ES-I3 (cell line): ENCODE results near the gene C17orf107.
"Not testable (repeated sequence)": the region's sequence is repeated elsewhere in the genome, so short reads cannot be mapped to it uniquely, and the experiment has no call there.

Source experiments
- H3K36me3 ChIP-seq: 2 replicates; pipeline ENCODE4 v1.6.1; 2013; ENCODE audit warnings: mild to moderate bottlenecking, low read length, control low read depth, moderate library complexity; ENCODE audit not compliant: insufficient read depth
- H3K4me1 ChIP-seq: 2 replicates; pipeline ENCODE4 v1.6.1; 2013; ENCODE audit warnings: mild to moderate bottlenecking, control low read depth, low read length; ENCODE audit not compliant: insufficient read depth
- H3K9ac ChIP-seq: 2 replicates; pipeline ENCODE4 v1.6.1; 2013; ENCODE audit warnings: low read depth, mild to moderate bottlenecking, low read length, moderate library complexity
- H3K9me3 ChIP-seq: 2 replicates; pipeline ENCODE4 v1.6.1; 2013; ENCODE audit warnings: mild to moderate bottlenecking, low read length, moderate library complexity; ENCODE audit not compliant: control insufficient read depth, insufficient read depth

Gene C17orf107

DNA sequence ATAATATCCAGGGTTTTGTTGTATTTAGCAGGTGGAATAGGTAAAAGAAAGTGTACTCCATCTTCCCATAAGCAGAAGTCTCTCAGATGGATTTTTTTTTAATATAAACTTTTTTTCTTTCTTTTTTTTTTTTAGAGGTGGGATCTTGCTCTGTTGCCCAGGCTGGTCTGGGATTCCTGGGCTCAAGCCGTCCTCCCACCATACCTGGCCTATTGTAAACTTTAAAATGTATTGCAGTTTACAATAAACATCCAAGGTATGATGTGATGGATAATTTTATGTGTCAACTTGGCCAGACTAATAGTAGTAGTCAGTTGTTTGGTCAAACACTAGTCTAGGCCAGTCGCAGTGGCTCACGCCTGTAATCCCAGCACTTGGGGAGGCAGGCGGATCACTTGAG is 22.0 kb downstream of the C17orf107 start:
- Histone ChIP-seq H3K9ac (no peak overlapping the region), H3K36me3 (no peaks in the 10 kb centered on the region), H3K4me1 (peaks cover 8% of the 10 kb centered on the region), H3K9me3 (no peaks in the 10 kb centered on the region)

DNA sequence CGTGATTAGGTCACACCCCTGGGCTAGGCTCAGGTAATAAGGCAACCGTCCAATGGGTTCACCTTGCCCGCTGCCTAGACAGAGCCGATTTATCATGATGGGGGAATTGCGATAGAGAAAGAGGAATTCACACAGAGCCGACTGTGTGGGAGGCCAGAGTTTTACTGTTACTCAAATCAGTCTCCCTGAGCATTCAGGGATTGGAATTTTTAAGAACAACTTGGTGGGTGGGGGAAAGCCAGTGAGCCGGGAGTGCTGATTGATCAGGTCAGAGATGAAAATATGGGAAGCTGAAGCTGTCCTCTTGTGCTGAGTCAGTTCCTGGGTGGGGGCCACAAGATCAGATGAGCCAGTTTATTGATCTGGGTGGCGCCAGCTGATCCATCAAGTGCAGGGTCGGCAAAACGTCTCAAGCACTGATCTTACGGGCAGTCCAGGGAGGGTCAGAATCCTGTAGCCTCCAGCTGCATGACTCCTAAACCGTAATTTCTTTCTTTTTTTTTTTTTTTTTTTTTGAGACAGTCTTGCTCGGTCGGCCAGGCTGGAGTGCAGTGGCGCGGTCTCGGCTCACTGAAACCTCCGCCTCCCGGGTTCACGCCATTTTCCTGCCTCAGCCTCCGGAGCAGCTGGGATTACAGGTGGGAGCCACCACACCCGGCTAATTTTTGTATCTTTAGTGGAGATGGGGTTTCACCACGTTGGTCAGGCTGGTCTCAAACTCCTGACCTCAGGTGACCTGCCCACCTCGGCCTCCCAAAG is 27.4 kb downstream of the C17orf107 start:
- H3K36me3 ChIP-seq, H3K9ac ChIP-seq, H3K4me1 ChIP-seq, H3K9me3 ChIP-seq: not testable (repeated sequence)

DNA sequence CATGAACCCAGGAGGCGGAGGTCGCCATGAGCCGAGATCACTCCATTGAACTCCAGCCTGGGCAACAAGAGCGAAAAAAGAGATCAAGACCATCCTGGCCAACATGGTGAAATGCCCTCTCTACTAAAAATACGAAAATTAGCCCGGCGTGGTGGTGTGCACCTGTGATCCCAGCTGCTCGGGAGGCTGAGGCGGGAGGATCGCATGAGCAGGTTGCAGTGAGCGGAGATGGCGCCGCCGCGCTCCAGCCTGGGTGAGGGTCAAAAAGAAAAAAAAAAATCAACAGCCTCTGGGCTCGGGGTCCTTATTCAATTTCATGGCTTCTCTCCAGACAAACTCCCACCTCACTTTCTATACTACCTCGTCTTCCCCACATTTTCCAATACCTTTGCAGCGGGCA is 29.5 kb downstream of the C17orf107 start:
- Histone ChIP-seq H3K36me3 (no peaks in the 10 kb centered on the region; the same call in 1 of the 2 replicates), H3K4me1 (no peaks in the 10 kb centered on the region), H3K9ac (no peak overlapping the region), H3K9me3 (no peaks in the 10 kb centered on the region)

DNA sequence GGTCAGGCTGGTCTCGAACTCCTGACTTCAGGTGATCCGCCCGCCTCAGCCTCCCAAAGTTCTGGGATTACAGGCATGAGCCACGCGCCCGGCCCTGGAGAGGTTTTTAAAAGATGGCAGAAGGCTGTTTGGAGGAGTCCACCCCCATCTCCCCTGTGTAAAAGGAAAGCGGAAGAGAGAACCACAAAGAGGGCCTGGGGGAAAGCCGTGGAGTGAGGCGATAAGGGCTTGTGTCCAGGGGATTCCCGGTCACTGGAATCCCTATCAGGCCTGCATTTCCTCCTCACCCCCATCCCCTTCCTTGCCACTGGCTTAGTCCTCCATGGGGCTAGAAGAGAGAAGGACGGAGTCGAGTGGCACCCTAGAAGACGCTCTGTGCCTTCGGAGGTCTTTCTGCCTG is 32.6 kb downstream of the C17orf107 start, which contains the start of gene GP1BA:
Gene GP1BA, plus strand, starts transcription at position 315 of the 400 bp plus-strand sequence. CDS start 328 bp downstream, outside the sequence.
- Histone ChIP-seq H3K36me3 (no peaks in the 10 kb centered on the region; the same call in 1 of the 2 replicates), H3K9ac (no peak within 1 kb of the TSS), H3K4me1 (peaks cover 3% of the 10 kb centered on the region; the same call in 1 of the 2 replicates), H3K9me3 (no peaks in the 10 kb centered on the region)

DNA sequence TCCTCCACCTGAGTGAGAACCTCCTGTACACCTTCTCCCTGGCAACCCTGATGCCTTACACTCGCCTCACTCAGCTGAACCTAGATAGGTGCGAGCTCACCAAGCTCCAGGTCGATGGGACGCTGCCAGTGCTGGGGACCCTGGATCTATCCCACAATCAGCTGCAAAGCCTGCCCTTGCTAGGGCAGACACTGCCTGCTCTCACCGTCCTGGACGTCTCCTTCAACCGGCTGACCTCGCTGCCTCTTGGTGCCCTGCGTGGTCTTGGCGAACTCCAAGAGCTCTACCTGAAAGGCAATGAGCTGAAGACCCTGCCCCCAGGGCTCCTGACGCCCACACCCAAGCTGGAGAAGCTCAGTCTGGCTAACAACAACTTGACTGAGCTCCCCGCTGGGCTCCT is 33.4 kb downstream of the C17orf107 start:
- H3K9ac ChIP-seq = no peak overlapping the region
- no peaks in the 10 kb centered on the region for H3K9me3 ChIP-seq
- no peaks in the 10 kb centered on the region for H3K36me3 ChIP-seq
- H3K4me1 ChIP-seq = peaks cover 3% of the 10 kb centered on the region; the same call in 1 of the 2 replicates

DNA sequence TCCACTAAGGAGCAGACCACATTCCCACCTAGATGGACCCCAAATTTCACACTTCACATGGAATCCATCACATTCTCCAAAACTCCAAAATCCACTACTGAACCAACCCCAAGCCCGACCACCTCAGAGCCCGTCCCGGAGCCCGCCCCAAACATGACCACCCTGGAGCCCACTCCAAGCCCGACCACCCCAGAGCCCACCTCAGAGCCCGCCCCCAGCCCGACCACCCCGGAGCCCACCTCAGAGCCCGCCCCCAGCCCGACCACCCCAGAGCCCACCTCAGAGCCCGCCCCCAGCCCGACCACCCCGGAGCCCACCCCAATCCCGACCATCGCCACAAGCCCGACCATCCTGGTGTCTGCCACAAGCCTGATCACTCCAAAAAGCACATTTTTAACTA is 34.3 kb downstream of the C17orf107 start:
- H3K36me3 ChIP-seq = peaks cover 4% of the 10 kb centered on the region; the same call in 1 of the 2 replicates
- no peak overlapping the region for H3K9ac ChIP-seq
- no peaks in the 10 kb centered on the region for H3K9me3 ChIP-seq
- H3K4me1 ChIP-seq = peaks cover 3% of the 10 kb centered on the region; the same call in 1 of the 2 replicates

DNA sequence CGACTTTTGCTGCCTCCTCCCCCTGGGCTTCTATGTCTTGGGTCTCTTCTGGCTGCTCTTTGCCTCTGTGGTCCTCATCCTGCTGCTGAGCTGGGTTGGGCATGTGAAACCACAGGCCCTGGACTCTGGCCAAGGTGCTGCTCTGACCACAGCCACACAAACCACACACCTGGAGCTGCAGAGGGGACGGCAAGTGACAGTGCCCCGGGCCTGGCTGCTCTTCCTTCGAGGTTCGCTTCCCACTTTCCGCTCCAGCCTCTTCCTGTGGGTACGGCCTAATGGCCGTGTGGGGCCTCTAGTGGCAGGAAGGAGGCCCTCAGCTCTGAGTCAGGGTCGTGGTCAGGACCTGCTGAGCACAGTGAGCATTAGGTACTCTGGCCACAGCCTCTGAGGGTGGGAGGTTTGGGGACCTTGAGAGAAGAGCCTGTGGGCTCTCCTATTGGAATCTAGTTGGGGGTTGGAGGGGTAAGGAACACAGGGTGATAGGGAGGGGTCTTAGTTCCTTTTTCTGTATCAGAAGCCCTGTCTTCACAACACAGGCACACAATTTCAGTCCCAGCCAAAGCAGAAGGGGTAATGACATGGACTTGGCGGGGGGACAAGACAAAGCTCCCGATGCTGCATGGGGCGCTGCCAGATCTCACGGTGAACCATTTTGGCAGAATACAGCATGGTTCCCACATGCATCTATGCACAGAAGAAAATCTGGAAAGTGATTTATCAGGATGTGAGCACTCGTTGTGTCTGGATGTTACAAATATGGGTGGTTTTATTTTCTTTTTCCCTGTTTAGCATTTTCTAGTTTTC is 35.0 kb downstream of the C17orf107 start:
- Histone ChIP-seq H3K9ac (no peak overlapping the region), H3K4me1 (peaks cover 7% of the 10 kb centered on the region; the same call in 1 of the 2 replicates), H3K9me3 (no peaks in the 10 kb centered on the region), H3K36me3 (peaks cover 4% of the 10 kb centered on the region; the same call in 1 of the 2 replicates)

- no peak overlapping the region for H3K9ac ChIP-seq
- H3K9me3 ChIP-seq = no peaks in the 10 kb centered on the region
- H3K36me3 ChIP-seq = peaks cover 4% of the 10 kb centered on the region; the same call in 1 of the 2 replicates
- peaks cover 7% of the 10 kb centered on the region; the same call in 1 of the 2 replicates for H3K4me1 ChIP-seq
These were observed 36.3 kb downstream of the C17orf107 start for GRCh38 chr17:4935650-4936049.

- Histone ChIP-seq H3K4me1 (peaks cover 7% of the 10 kb centered on the region; the same call in 1 of the 2 replicates), H3K9me3 (no peaks in the 10 kb centered on the region), H3K36me3 (peaks cover 4% of the 10 kb centered on the region; the same call in 1 of the 2 replicates), H3K9ac (no peak overlapping the region)
These were observed 37.1 kb downstream of the C17orf107 start for GRCh38 chr17:4936436-4936835.

- Histone ChIP-seq H3K9ac (no peak overlapping the region), H3K9me3 (no peaks in the 10 kb centered on the region), H3K4me1 (peaks cover 7% of the 10 kb centered on the region; the same call in 1 of the 2 replicates), H3K36me3 (peaks cover 4% of the 10 kb centered on the region; the same call in 1 of the 2 replicates)
These were observed 38.2 kb downstream of the C17orf107 start for GRCh38 chr17:4937553-4937952.

DNA sequence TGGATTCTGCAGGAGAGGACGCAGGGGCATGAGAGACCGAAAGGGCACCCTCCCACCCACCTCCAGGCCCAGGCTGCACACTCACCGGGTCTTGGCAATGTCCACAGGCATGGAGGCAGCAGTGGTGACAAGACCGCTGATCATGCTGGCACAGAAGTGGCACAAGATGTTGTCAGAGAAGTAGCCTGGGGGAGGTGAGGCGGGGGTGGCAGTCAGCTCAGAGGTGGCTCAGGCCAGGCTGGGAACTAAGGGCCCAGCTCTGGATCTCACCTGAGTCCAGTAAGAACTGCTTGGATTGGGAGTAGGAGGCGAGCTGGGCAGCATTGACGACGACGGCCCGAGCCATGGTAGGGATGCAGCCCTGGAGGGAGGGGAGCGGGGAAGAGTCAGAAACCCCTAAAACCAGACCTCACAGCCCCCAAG is 38.7 kb downstream of the C17orf107 start:
- H3K9ac ChIP-seq = 0 out of 2 replicates have a peak overlapping the region, but pooled peaks have one; percentile 98
- peaks cover 4% of the 10 kb centered on the region; the same call in 1 of the 2 replicates for H3K36me3 ChIP-seq
- no peaks in the 10 kb centered on the region for H3K9me3 ChIP-seq
- H3K4me1 ChIP-seq = peaks cover 7% of the 10 kb centered on the region; the same call in 1 of the 2 replicates

DNA sequence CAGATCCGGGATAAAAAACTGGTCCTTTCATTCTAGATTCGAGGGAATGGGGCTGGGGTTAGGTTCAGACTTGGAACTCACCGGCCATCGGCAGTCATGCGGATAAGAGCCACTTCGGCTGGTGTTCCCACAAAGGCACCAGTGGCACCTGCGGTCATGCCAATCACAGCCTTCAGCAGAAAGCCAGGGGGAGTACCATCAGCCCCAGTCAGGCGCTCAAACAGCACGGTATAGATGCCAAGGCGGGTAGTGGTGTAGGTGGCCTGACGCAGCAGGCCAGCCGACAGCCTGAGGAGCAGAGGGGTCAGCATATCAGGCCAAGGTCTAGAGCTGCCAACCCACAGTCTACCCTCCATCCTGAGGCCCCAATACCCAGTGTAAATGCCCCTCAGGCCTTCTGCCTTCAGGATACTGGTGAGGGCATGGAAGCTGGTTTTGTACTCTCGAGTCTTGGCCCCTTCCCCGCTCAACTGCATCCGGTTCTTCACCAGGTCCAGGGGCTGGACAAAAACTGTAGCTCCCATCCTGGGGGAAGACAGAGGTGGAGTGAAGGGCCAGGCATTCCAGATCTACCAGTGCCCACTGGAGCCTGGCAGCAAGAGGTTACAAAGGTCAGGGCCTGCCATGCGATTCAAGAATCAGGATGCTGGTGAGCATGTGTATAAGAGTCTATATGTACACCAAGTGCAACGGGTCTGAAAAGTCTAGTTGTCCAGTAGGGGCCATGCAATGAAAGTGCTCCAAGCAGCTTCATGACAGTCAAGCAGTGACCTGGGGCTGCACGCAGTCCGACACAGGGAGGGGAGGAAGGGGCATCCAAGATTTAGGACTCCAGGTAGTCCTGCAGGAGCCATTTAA is 39.6 kb downstream of the C17orf107 start:
- no peaks in the 10 kb centered on the region for H3K9me3 ChIP-seq
- H3K4me1 ChIP-seq = peaks cover 7% of the 10 kb centered on the region; the same call in 1 of the 2 replicates
- peak overlapping the region; percentile 98 for H3K9ac ChIP-seq
- peaks cover 4% of the 10 kb centered on the region; the same call in 1 of the 2 replicates for H3K36me3 ChIP-seq

- no peaks in the 10 kb centered on the region for H3K9me3 ChIP-seq
- peaks cover 4% of the 10 kb centered on the region; the same call in 1 of the 2 replicates for H3K36me3 ChIP-seq
- peaks cover 9% of the 10 kb centered on the region; the same call in 1 of the 2 replicates for H3K4me1 ChIP-seq
- H3K9ac ChIP-seq = peak overlapping the region; percentile 98
These were observed 40.1 kb downstream of the C17orf107 start for GRCh38 chr17:4939546-4939795.
